Measurements from ENCODE around the gene CHRNB2. TPM values are rescaled to one million over a fixed set of nuclear protein-coding genes. Genes with fewer than 3 reads are reported as not detected.

Gene CHRNB2
- total RNA-seq, 1 donor from 2014 or later, result not detected

GRCh38 chr1:154579374-154579773 lies 11.8 kb downstream of the CHRNB2 start:
- DNase-seq (ENCODE audit: low read depth), result no peak
- no peak overlapping the region for H3K4me3 ChIP-seq (ENCODE audit: low read depth, low read length)
- TF ChIP-seq, protein P1, sequence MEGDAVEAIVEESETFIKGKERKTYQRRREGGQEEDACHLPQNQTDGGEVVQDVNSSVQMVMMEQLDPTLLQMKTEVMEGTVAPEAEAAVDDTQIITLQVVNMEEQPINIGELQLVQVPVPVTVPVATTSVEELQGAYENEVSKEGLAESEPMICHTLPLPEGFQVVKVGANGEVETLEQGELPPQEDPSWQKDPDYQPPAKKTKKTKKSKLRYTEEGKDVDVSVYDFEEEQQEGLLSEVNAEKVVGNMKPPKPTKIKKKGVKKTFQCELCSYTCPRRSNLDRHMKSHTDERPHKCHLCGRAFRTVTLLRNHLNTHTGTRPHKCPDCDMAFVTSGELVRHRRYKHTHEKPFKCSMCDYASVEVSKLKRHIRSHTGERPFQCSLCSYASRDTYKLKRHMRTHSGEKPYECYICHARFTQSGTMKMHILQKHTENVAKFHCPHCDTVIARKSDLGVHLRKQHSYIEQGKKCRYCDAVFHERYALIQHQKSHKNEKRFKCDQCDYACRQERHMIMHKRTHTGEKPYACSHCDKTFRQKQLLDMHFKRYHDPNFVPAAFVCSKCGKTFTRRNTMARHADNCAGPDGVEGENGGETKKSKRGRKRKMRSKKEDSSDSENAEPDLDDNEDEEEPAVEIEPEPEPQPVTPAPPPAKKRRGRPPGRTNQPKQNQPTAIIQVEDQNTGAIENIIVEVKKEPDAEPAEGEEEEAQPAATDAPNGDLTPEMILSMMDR (conservative IDR thresholded peaks at IDR 0.05; ENCODE audit: low read depth, low read length), result no peak

GRCh38 chr1:154581766-154582165 lies 14.2 kb downstream of the CHRNB2 start:
- DNase-seq (ENCODE audit: low read depth), result no peak
- H3K4me3 ChIP-seq (ENCODE audit: low read depth, low read length), result no peak overlapping the region
- TF ChIP-seq, protein P1 (conservative IDR thresholded peaks at IDR 0.05; ENCODE audit: low read depth, low read length), result no peak

DNA sequence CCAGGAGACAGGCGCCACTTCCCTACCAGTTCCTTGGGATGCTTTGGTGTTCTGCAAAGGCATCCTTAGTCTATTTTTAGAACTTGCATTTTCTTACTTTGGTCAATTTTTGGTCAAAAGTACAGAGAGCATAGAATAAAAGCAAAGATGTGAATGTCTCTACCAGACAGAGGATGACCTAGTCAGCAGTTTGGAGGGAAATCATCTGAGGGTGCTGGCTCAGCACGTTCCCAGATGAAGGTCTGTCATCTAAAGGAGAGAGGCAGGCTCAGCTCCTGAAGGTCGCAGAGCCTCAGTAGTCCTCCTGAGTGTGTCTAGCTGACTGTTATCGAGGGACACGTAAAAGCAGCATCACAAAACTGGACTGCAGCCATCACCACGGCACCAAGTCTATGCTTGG lies 15.3 kb downstream of the CHRNB2 start:
- H3K4me3 ChIP-seq (ENCODE audit: low read depth, low read length), result no peak overlapping the region
- TF ChIP-seq, protein P1 (conservative IDR thresholded peaks at IDR 0.05; ENCODE audit: low read depth, low read length), result no peak
- no peak for DNase-seq (ENCODE audit: low read depth)

GRCh38 chr1:154583773-154584172 lies 16.2 kb downstream of the CHRNB2 start:
- no peak overlapping the region for H3K4me3 ChIP-seq (ENCODE audit: low read depth, low read length)
- no peak for DNase-seq (ENCODE audit: low read depth)
- TF ChIP-seq, protein P1 (conservative IDR thresholded peaks at IDR 0.05; ENCODE audit: low read depth, low read length), result no peak

- DNase-seq (ENCODE audit: low read depth), result no peak
- TF ChIP-seq, protein P1 (conservative IDR thresholded peaks at IDR 0.05; ENCODE audit: low read depth, low read length), result no peak
Measured at GRCh38 chr1:154584267-154584994, 16.9 kb downstream of the CHRNB2 start.

GRCh38 chr1:154586231-154586630 lies 18.7 kb downstream of the CHRNB2 start:
- no peak overlapping the region for H3K4me3 ChIP-seq (ENCODE audit: low read depth, low read length)
- TF ChIP-seq, protein P1 (conservative IDR thresholded peaks at IDR 0.05; ENCODE audit: low read depth, low read length), result no peak
- no peak for DNase-seq (ENCODE audit: low read depth)

More at GRCh38 chr1:154584267-154584994, 16.9 kb downstream of the CHRNB2 start:
- H3K4me3 ChIP-seq (ENCODE audit: low read depth, low read length), result no peak overlapping the region

- TF ChIP-seq, protein P1 (conservative IDR thresholded peaks at IDR 0.05; ENCODE audit: low read depth, low read length), result no peak
- no peak for DNase-seq (ENCODE audit: low read depth)
- H3K4me3 ChIP-seq (ENCODE audit: low read depth, low read length), result no peak overlapping the region
Measured at GRCh38 chr1:154586641-154587040, 19.1 kb downstream of the CHRNB2 start.

Measured in epithelial cell of proximal tubule (primary cell).